ENCODE data around the gene TP53AIP1.

The TP53AIP1 gene, protein sequence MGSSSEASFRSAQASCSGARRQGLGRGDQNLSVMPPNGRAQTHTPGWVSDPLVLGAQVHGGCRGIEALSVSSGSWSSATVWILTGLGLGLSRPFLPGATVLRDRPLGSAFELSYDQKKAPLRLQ

DNA sequence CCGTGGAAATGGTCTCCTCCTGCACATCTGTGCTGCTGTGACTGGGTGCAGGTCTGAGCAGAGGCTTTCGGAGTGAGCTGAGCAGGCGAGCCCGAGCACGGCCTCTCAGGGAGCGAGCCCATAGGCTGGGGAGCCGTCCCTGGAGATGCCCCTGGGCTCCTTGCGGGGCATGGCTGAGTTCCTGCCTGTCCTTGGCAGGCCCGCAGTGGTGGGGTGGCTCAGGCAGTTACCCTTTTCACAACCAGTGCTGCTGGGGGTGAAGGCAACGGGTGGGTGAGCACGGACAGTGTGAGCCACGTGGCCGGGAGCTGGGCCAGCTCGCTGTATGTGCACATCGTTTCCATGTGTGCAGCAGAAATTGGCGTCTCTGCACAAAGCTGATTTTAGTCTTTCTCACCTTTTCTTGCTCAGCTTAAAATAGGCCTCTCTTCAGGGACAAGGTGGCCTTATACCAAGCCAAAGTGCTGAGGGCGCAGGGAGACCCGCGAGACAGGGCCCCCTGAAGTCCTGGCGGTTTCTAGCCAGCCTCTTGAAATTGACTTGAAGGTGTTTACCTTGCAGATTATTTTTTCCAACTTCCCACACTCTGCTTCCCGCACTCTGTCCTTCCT lies at the start of gene TP53AIP1:
TSS of gene TP53AIP1 (minus strand) at position 55 of the 611 bp plus-strand sequence. CDS start 5,053 bp downstream, outside the sequence.
- H3K4me3 ChIP-seq: no peak within 1 kb of the TSS
- TF ChIP-seq Cebpa-rat (IDR thresholded peaks at IDR 0.05): no peak
- H3K4me1 ChIP-seq: peaks cover 27 to 72% (median 59%) of the 10 kb centered on the region in 10 experiments
- H3K4me2 ChIP-seq: peak within 1 kb of the TSS; percentile 54 to 78 (median 63); a peak in 21 of 22 replicates
- 0 out of 22 replicates have a peak, but pooled peaks cover 0 to 7% (median 0%) of the 10 kb centered on the region in 11 experiments for H4K20me1 ChIP-seq
- H3K36me3 ChIP-seq: no peaks in the 10 kb centered on the region
- H3K27ac ChIP-seq: no peak within 1 kb of the TSS; a peak in 1 of 22 replicates
- H3K27me3 ChIP-seq: peaks cover 0 to 24% (median 0%) of the 10 kb centered on the region in 11 experiments; a peak in 5 of 22 replicates
- no peak within 1 kb of the TSS for H3K9ac ChIP-seq
- no peaks in the 10 kb centered on the region for H3K9me3 ChIP-seq (replicated peaks in 1 of 11)

- Histone ChIP-seq H3K4me2 (no peak overlapping the region), H3K4me1 (no peaks in the 10 kb centered on the region), H3K4me3 (no peak overlapping the region), H3K36me3 (peaks cover 0 to 6% (median 0%) of the 10 kb centered on the region in 11 experiments; a peak in 2 of 22 replicates), H3K9me3 (replicated peaks in 1 of 11) (peaks cover 0 to 5% (median 0%) of the 10 kb centered on the region in 11 experiments; a peak in 1 of 22 replicates), H3K9ac (no peak overlapping the region), H4K20me1 (no peaks in the 10 kb centered on the region), H3K27me3 (no peaks in the 10 kb centered on the region), H3K27ac (no peak overlapping the region)
- TF ChIP-seq Cebpa-rat (IDR thresholded peaks at IDR 0.05): no peak
Observed at GRCh38 chr11:128988242-128988970, 45.7 kb upstream of the TP53AIP1 start.

DNA sequence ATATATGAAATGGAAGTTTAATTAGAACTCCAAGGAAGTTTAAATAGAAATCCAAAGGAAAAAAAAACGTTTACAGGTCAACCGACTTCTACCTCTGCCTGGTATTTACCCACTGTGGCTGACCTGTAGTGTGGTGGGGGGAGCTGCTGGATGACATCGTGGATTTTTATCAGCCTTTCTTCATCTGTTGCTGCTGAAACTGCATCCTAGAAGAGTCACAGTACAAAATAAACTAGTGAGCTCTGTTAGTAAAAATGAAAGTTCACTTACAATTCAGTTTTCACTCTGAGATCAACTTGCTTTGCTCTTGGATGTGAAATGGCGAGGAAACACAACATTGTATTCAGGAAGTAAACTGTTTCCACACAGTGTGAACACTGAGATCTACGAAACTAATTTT lies 43.2 kb upstream of the TP53AIP1 start:
- Histone ChIP-seq H4K20me1 (no peaks in the 10 kb centered on the region), H3K27me3 (no peaks in the 10 kb centered on the region), H3K9ac (no peak overlapping the region), H3K4me1 (no peaks in the 10 kb centered on the region), H3K27ac (no peak overlapping the region), H3K4me3 (no peak overlapping the region), H3K36me3 (peaks cover 0 to 14% (median 4%) of the 10 kb centered on the region in 11 experiments; a peak in 7 of 22 replicates), H3K9me3 (replicated peaks in 1 of 11) (peaks cover 0 to 5% (median 0%) of the 10 kb centered on the region in 11 experiments; a peak in 1 of 22 replicates), H3K4me2 (no peak overlapping the region)
- no peak for TF ChIP-seq Cebpa-rat (IDR thresholded peaks at IDR 0.05)

- H3K4me1 ChIP-seq: peaks cover 0 to 8% (median 0%) of the 10 kb centered on the region in 10 experiments; a peak in 2 of 20 replicates
- H3K4me3 ChIP-seq: no peak overlapping the region
- no peak for TF ChIP-seq Cebpa-rat (IDR thresholded peaks at IDR 0.05)
- no peaks in the 10 kb centered on the region for H3K27me3 ChIP-seq
- no peak overlapping the region for H3K4me2 ChIP-seq
- no peaks in the 10 kb centered on the region for H3K9me3 ChIP-seq (replicated peaks in 1 of 11)
- no peak overlapping the region for H3K9ac ChIP-seq
- H4K20me1 ChIP-seq: no peaks in the 10 kb centered on the region
- no peak overlapping the region for H3K27ac ChIP-seq
- peaks cover 0 to 28% (median 4%) of the 10 kb centered on the region in 11 experiments; a peak in 10 of 22 replicates for H3K36me3 ChIP-seq
Observed at GRCh38 chr11:128983023-128983422, 40.4 kb upstream of the TP53AIP1 start.

GRCh38 chr11:128981254-128981653 lies 38.6 kb upstream of the TP53AIP1 start:
- H4K20me1 ChIP-seq: no peaks in the 10 kb centered on the region
- H3K4me2 ChIP-seq: no peak overlapping the region
- H3K27ac ChIP-seq: no peak overlapping the region
- H3K4me3 ChIP-seq: no peak overlapping the region
- peaks cover 0 to 44% (median 8%) of the 10 kb centered on the region in 11 experiments; a peak in 14 of 22 replicates for H3K36me3 ChIP-seq
- H3K9ac ChIP-seq: no peak overlapping the region
- H3K9me3 ChIP-seq (replicated peaks in 1 of 11): no peaks in the 10 kb centered on the region
- peaks cover 0 to 8% (median 0%) of the 10 kb centered on the region in 10 experiments; a peak in 2 of 20 replicates for H3K4me1 ChIP-seq
- H3K27me3 ChIP-seq: no peaks in the 10 kb centered on the region
- TF ChIP-seq Cebpa-rat (IDR thresholded peaks at IDR 0.05): no peak

GRCh38 chr11:128970598-128971190 lies 28.0 kb upstream of the TP53AIP1 start:
- Histone ChIP-seq H4K20me1 (no peaks in the 10 kb centered on the region), H3K4me2 (no peak overlapping the region), H3K36me3 (peaks cover 10 to 77% (median 45%) of the 10 kb centered on the region in 11 experiments; a peak in 21 of 22 replicates), H3K27me3 (no peaks in the 10 kb centered on the region), H3K4me3 (no peak overlapping the region), H3K4me1 (peaks cover under 1 to 11% (median 7%) of the 10 kb centered on the region in 10 experiments; a peak in 14 of 20 replicates), H3K27ac (no peak overlapping the region), H3K9me3 (replicated peaks in 1 of 11) (no peaks in the 10 kb centered on the region), H3K9ac (no peak overlapping the region)
- no peak for TF ChIP-seq Cebpa-rat (IDR thresholded peaks at IDR 0.05)

- no peaks in the 10 kb centered on the region for H3K9me3 ChIP-seq (replicated peaks in 1 of 11)
- no peak overlapping the region for H3K4me3 ChIP-seq
- TF ChIP-seq Cebpa-rat (IDR thresholded peaks at IDR 0.05): no peak
- H3K4me2 ChIP-seq: no peak overlapping the region
- H3K27ac ChIP-seq: no peak overlapping the region
- no peaks in the 10 kb centered on the region for H3K27me3 ChIP-seq
- no peak overlapping the region for H3K9ac ChIP-seq
- peaks cover 5 to 18% (median 12%) of the 10 kb centered on the region in 10 experiments; a peak in 14 of 20 replicates for H3K4me1 ChIP-seq
- H3K36me3 ChIP-seq: peaks cover 10 to 59% (median 36%) of the 10 kb centered on the region in 11 experiments; a peak in 21 of 22 replicates
- no peaks in the 10 kb centered on the region for H4K20me1 ChIP-seq
Observed at GRCh38 chr11:128968916-128969315, 26.2 kb upstream of the TP53AIP1 start.

GRCh38 chr11:128967578-128967977 lies 24.9 kb upstream of the TP53AIP1 start:
- no peaks in the 10 kb centered on the region for H4K20me1 ChIP-seq
- H3K4me1 ChIP-seq: peaks cover 5 to 17% (median 11%) of the 10 kb centered on the region in 10 experiments; a peak in 14 of 20 replicates
- H3K4me2 ChIP-seq: peak overlapping the region in 1 of 11 experiments; percentile 38; a peak in 2 of 22 replicates
- no peak for TF ChIP-seq Cebpa-rat (IDR thresholded peaks at IDR 0.05)
- peaks cover 6 to 45% (median 22%) of the 10 kb centered on the region in 11 experiments; a peak in 19 of 22 replicates for H3K36me3 ChIP-seq
- H3K27ac ChIP-seq: no peak overlapping the region
- no peaks in the 10 kb centered on the region for H3K9me3 ChIP-seq (replicated peaks in 1 of 11)
- H3K4me3 ChIP-seq: no peak overlapping the region
- H3K9ac ChIP-seq: no peak overlapping the region
- no peaks in the 10 kb centered on the region for H3K27me3 ChIP-seq
